NCI-H1694 treated with DMSO at 0.1 percent for 48 hours (cell line): ENCODE results near the gene FCRLB.
"Not testable (repeated sequence)": the region's sequence is repeated elsewhere in the genome, so short reads cannot be mapped to it uniquely, and the experiment has no call there.

Experiments
- DNase-seq: peaks from one replicate; lab custom pipeline; 2025; lab: John Stamatoyannopoulos, UW

The FCRLB gene

GRCh38 chr1:161720422-161720821 lies 922 bp upstream of the FCRLB start:
- DNase-seq: no peak

GRCh38 chr1:161721738-161722343 lies 497 bp downstream of the FCRLB start:
- DNase-seq: no peak

- no peak for DNase-seq
Measured at GRCh38 chr1:161722406-161722805, 1.1 kb downstream of the FCRLB start.

- no peak for DNase-seq
Measured at GRCh38 chr1:161723459-161724141, 2.3 kb downstream of the FCRLB start.

- DNase-seq: not testable (repeated sequence)
Measured at GRCh38 chr1:161725258-161725907, 4.0 kb downstream of the FCRLB start.

GRCh38 chr1:161725908-161726472 lies 4.6 kb downstream of the FCRLB start:
- peak; percentile 16 for DNase-seq

- DNase-seq: peak; percentile 18
Measured at GRCh38 chr1:161726473-161727255, 5.3 kb downstream of the FCRLB start.

GRCh38 chr1:161727256-161727924 lies 6.0 kb downstream of the FCRLB start:
- DNase-seq: no peak

GRCh38 chr1:161728376-161729226 lies 7.3 kb downstream of the FCRLB start:
- DNase-seq: no peak

GRCh38 chr1:161730050-161730564 lies 8.8 kb downstream of the FCRLB start:
- no peak for DNase-seq

- no peak for DNase-seq
Measured at GRCh38 chr1:161731241-161731640, 9.9 kb downstream of the FCRLB start.

GRCh38 chr1:161731981-161732718 lies 10.8 kb downstream of the FCRLB start:
- no peak for DNase-seq

- DNase-seq: no peak
Measured at GRCh38 chr1:161733526-161733925, 12.2 kb downstream of the FCRLB start.

GRCh38 chr1:161735837-161736236 lies 14.5 kb downstream of the FCRLB start:
- no peak for DNase-seq

GRCh38 chr1:161736335-161736969 lies 15.1 kb downstream of the FCRLB start:
- no peak for DNase-seq

GRCh38 chr1:161737625-161738024 lies 16.3 kb downstream of the FCRLB start:
- DNase-seq: no peak

- DNase-seq: no peak
Measured at GRCh38 chr1:161738627-161739287, 17.4 kb downstream of the FCRLB start.

- DNase-seq: no peak
Measured at GRCh38 chr1:161739865-161740566, 18.7 kb downstream of the FCRLB start.
